ENCODE data around the gene KATNA1. TPM values are rescaled to one million over a fixed set of nuclear protein-coding genes. Genes with fewer than 3 reads are reported as not detected.
A peak's percentile ranks its signal among the peaks of the same experiment; 100 is the strongest.

Gene KATNA1
- total and polyA plus RNA-seq, 9 of the 15 experiments (the other 6 are each of a cell fraction or from before 2014, with no cell fraction given), result 22.5 to 76.9 (median 45.0) TPM

- peak; percentile 90; the same call in 1 of the 2 replicates for TF ChIP-seq RERE (CRISPR knock-in tag; IDR thresholded peaks at IDR 0.05; ENCODE audit: borderline replicate concordance)
- TF ChIP-seq POLR2AphosphoS5 (IDR thresholded peaks at IDR 0.05; ENCODE audit: control insufficient read depth, insufficient read depth, low read depth, low read length), result peak; percentile 73
- peak; percentile 26 for TF ChIP-seq HNRNPLL (IDR thresholded peaks at IDR 0.05; ENCODE audit: low read depth, low read length, poor library complexity, severe bottlenecking)
- TF ChIP-seq CLOCK (CRISPR knock-in tag; IDR thresholded peaks at IDR 0.05; ENCODE audit: borderline replicate concordance), result 0 out of 2 replicates have a peak, but pooled peaks have one; percentile 30
- peak; percentile 26; the same call in 1 of the 2 replicates for TF ChIP-seq TCF3 (CRISPR knock-in tag; IDR thresholded peaks at IDR 0.05)
- TF ChIP-seq KAT7 (CRISPR knock-in tag; IDR thresholded peaks at IDR 0.05; ENCODE audit: borderline replicate concordance), result peak; percentile 93
- peak; percentile 49; the same call in 1 of the 2 replicates for TF ChIP-seq RNF2 (IDR thresholded peaks at IDR 0.05)
- no peak for TF ChIP-seq SAFB2 (IDR thresholded peaks at IDR 0.05; ENCODE audit: borderline replicate concordance, low read depth, low read length, severe bottlenecking)
- peak; percentile 71 for TF ChIP-seq CHD1 (IDR thresholded peaks at IDR 0.05; ENCODE audit: low read length)
- 0 out of 2 replicates have a peak, but pooled peaks have one; percentile 52 for TF ChIP-seq ZNF695 (CRISPR knock-in tag; IDR thresholded peaks at IDR 0.05)
- TF ChIP-seq CREB1 (IDR thresholded peaks at IDR 0.05), result no peak
- TF ChIP-seq CREB1 (CRISPR knock-in tag; IDR thresholded peaks at IDR 0.05), result peak; percentile 45; the same call in 1 of the 2 replicates
- TF ChIP-seq MYC (IDR thresholded peaks at IDR 0.05; ENCODE audit: low read depth, low read length), result 0 out of 2 replicates have a peak, but pooled peaks have one; percentile 15
- TF ChIP-seq MYC (CRISPR knock-in tag; IDR thresholded peaks at IDR 0.05; ENCODE audit: borderline replicate concordance, low read depth), result peak; percentile 78; the same call in 1 of the 2 replicates
- no peak for TF ChIP-seq MYNN (IDR thresholded peaks at IDR 0.05)
- no peak for TF ChIP-seq MYNN (CRISPR knock-in tag; IDR thresholded peaks at IDR 0.05)
These were observed 81.9 kb downstream of the KATNA1 start (continued) for GRCh38 chr6:149566410-149567193.
